Body of pancreas (tissue), 4 donors: ENCODE data around the gene PSKH1.

Source experiments
- POLR2A ChIP-seq, 3 donors: fragments of 450-650 bp; IDR thresholded peaks; one replicate each; pipeline ENCODE4 v1.6.1; 2016; ENCODE audit warnings: antibody characterized with exemption in 3 of 3, mild to moderate bottlenecking in 2 of 3
- TF ChIP-seq, protein P1 (sequence below), 7 experiments: fragments of 450-650 bp in 4 of 7; fragments of 200-600 bp in 3 of 7; sonication (generic) in 3 of 7; IDR thresholded peaks; one replicate each; pipeline ENCODE4 v1.5.1; 2016 to 2019; ENCODE audit warnings: antibody characterized with exemption in 7 of 7

DNA sequence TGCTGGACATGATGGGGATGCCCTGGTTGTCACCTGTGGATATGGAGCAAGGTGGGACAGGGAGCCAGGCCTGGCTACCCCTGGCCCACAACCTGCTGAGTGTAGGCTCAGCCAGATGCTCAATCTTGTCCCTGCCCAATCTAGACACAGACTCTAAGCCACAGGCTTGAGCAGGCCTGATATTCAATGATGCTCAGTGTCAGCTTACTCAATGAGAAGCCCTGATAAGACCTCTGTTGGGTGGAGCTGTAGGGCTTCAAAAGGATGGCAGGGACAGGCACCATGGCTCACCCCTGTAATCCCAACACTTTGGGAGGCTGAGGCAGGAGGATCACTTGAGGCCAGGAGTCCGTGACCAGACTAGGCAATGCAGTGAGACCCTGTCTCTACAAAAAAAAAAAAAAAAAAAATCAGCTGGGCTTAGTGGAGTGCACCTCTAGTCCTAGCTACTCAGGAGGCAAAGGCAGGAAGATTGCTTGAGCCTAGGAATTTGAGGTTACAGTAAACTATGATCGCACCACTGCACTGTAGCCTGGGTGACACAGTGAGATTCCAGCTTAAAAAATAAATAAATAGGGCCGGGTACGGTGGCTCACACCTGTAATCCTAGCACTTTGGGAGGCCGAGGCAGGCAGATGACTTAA lies 47.5 kb downstream of the PSKH1 start:
- TF ChIP-seq, protein P1, sequence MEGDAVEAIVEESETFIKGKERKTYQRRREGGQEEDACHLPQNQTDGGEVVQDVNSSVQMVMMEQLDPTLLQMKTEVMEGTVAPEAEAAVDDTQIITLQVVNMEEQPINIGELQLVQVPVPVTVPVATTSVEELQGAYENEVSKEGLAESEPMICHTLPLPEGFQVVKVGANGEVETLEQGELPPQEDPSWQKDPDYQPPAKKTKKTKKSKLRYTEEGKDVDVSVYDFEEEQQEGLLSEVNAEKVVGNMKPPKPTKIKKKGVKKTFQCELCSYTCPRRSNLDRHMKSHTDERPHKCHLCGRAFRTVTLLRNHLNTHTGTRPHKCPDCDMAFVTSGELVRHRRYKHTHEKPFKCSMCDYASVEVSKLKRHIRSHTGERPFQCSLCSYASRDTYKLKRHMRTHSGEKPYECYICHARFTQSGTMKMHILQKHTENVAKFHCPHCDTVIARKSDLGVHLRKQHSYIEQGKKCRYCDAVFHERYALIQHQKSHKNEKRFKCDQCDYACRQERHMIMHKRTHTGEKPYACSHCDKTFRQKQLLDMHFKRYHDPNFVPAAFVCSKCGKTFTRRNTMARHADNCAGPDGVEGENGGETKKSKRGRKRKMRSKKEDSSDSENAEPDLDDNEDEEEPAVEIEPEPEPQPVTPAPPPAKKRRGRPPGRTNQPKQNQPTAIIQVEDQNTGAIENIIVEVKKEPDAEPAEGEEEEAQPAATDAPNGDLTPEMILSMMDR (IDR thresholded peaks at IDR 0.05): no peak
- TF ChIP-seq POLR2A (IDR thresholded peaks at IDR 0.05): no peak
